HepG2 (cell line): ENCODE results near the gene TMEM167A. TPM values are rescaled to one million over a fixed set of nuclear protein-coding genes. Genes with fewer than 3 reads are reported as not detected.

Source experiments
- ATAC-seq: fragments of 200-7000 bp; cut with Tn5 transposase; 3 replicates; pipeline ENCODE4 v1.9.1; 2020; ENCODE audit warnings: mild to moderate bottlenecking, moderate library complexity
- BruUV-seq: library from RNA; stranded (reverse); fragments of 400-500 nt; replicated peaks from 2 replicates; lab custom pipeline; 2021; lab: Mats Ljungman, UMichigan
- CTCF ChIA-PET: fragments of 300-600 bp; formaldehyde crosslinking; extraction: SDS; loops from one replicate; lab custom pipeline; 2021; ENCODE audit warnings: low total read pairs, inconsistent platforms, low intra/inter-chr PET ratio; lab: Yijun Ruan, JAX
- POLR2A ChIA-PET: fragments of 350-600 bp; sonication (Branson Sonifier 250); formaldehyde crosslinking; loops from one replicate; lab custom pipeline; 2020; ENCODE audit warnings: antibody characterized with exemption, inconsistent platforms; lab: Yijun Ruan, JAX
- DNase-seq: peaks from one replicate; pipeline ENCODE4 v3.0.0-alpha.2; 2015; ENCODE audit warnings: low spot score
- FAIRE-seq: peaks from 3 replicates; lab custom pipeline; 2011; peaks lifted over from hg19 to GRCh38; lab: Jason Lieb, UNC
- H2AFZ ChIP-seq: one replicate; pipeline ENCODE4 v1.6.1; 2011; ENCODE audit warnings: low read length, inconsistent platforms
- H3K27ac ChIP-seq: fragments of 300-600 bp; 3 replicates; pipeline ENCODE4 v1.8.0; 2011; ENCODE audit warnings: mixed run types, mild to moderate bottlenecking, mixed read lengths, low read length, inconsistent platforms; ENCODE audit not compliant: insufficient read depth; ENCODE audit errors: extremely low read length
- H3K27me3 ChIP-seq, 2 experiments: fragments of 200-600 bp in 1 of 2; 2 replicates in 1 of 2; 3 replicates in 1 of 2; pipeline versions ENCODE4 v1.6.0 to v1.8.0; 2011; ENCODE audit warnings: low read length in 2 of 2, mild to moderate bottlenecking in 2 of 2, moderate library complexity in 2 of 2, inconsistent platforms in 1 of 2; ENCODE audit not compliant: insufficient read depth in 2 of 2, control insufficient read depth in 1 of 2
- H3K36me3 ChIP-seq, 2 experiments: fragments of 200-600 bp in 1 of 2; replicated peaks in 1 of 2; 2 replicates in 1 of 2; 3 replicates in 1 of 2; pipeline versions ENCODE4 v1.5.1 to v1.8.0; 2011; ENCODE audit warnings: low read length in 2 of 2, inconsistent platforms in 1 of 2; ENCODE audit not compliant: insufficient read depth in 2 of 2, control insufficient read depth in 1 of 2
- H3K4me1 ChIP-seq: 2 replicates; pipeline ENCODE4 v1.5.1; 2012; ENCODE audit warnings: low read length, inconsistent platforms; ENCODE audit not compliant: insufficient read depth
- H3K4me2 ChIP-seq: 2 replicates; pipeline ENCODE4 v1.6.0; 2011; ENCODE audit warnings: low read depth, low read length, inconsistent platforms
- H3K4me3 ChIP-seq, 3 experiments: fragments of 200-600 bp in 1 of 3; sonication (generic), shearing (Covaris generic) in 1 of 3; replicated peaks in 1 of 3; 2 replicates each; pipeline ENCODE4 v1.5.1; 2011 to 2016; ENCODE audit warnings: low read length in 3 of 3, inconsistent platforms in 2 of 3, low read depth in 2 of 3, mild to moderate bottlenecking in 2 of 3, control low read depth in 1 of 3, mixed read lengths in 1 of 3; ENCODE audit not compliant: insufficient read depth in 1 of 3
- H3K79me2 ChIP-seq: one replicate; pipeline ENCODE4 v1.6.1; 2011; ENCODE audit warnings: low read length, inconsistent platforms; ENCODE audit not compliant: insufficient read depth
- H3K9ac ChIP-seq: 2 replicates; pipeline ENCODE4 v1.6.0; 2011; ENCODE audit warnings: mild to moderate bottlenecking, low read depth, low read length, inconsistent platforms; ENCODE audit not compliant: insufficient read depth
- H3K9me3 ChIP-seq: 2 replicates; pipeline ENCODE4 v1.5.1; 2012; ENCODE audit warnings: mild to moderate bottlenecking, low read length
- H4K20me1 ChIP-seq: 2 replicates; pipeline ENCODE4 v1.6.0; 2011; ENCODE audit warnings: inconsistent platforms, mild to moderate bottlenecking, low read length, moderate library complexity; ENCODE audit not compliant: insufficient read depth
- ARNT ChIP-seq: fragments of 450-650 bp; IDR thresholded peaks from 2 replicates; pipeline ENCODE4 v1.6.1; 2017
- ATF7 ChIP-seq, 2 experiments: fragments of 450-650 bp in 1 of 2; sonication (generic) in 1 of 2; formaldehyde crosslinking in 1 of 2; IDR thresholded peaks; 2 replicates each; pipeline versions ENCODE4 v1.4.0 to v1.6.1; 2016 to 2020; ENCODE audit warnings: antibody characterized with exemption in 1 of 2, mild to moderate bottlenecking in 1 of 2, missing genetic modification reagents in 1 of 2
- SRSF1 ChIP-seq: fragments of 200-400 bp; formaldehyde crosslinking; optimal IDR thresholded peaks from 2 replicates; pipeline ENCODE3; 2017; ENCODE audit warnings: mild to moderate bottlenecking, low read depth, low read length, moderate library complexity
- ZNF160 ChIP-seq: sonication (generic); formaldehyde crosslinking; IDR thresholded peaks from 2 replicates; pipeline ENCODE4 v1.8.0; 2022; ENCODE audit warnings: mild to moderate bottlenecking, inconsistent platforms, missing genetic modification reagents
- ZNF850 ChIP-seq: sonication (generic); formaldehyde crosslinking; conservative IDR thresholded peaks from 2 replicates; pipeline ENCODE4 v1.9.0; 2021; ENCODE audit warnings: mild to moderate bottlenecking, missing genetic modification reagents
- WGBS: methylation state at CpG from one replicate; pipeline ENCODE4 v1.1.6; 2017; ENCODE audit warnings: low lambda C conversion rate; 5-methylcytosine and 5-hydroxymethylcytosine counted together
- in situ Hi-C: cut with HindIII; loops from 2 replicates; pipeline ENCODE4 v1.10.0; 2017; ENCODE audit warnings: low pct_unique_long_range_greater_than_20kb; ENCODE audit not compliant: extremely low pct_ligation_motif_present
- intact Hi-C: fragments of 100-400 bp; cut with micrococcal nuclease; formaldehyde crosslinking; loops from one replicate; pipeline ENCODE4 v1.10.0; 2022; ENCODE audit not compliant: unreplicated experiment
- polyA plus RNA-seq, 8 experiments: library from polyadenylated mRNA; depleted of rRNA in 3 of 8; stranded (reverse) in 7 of 8; unstranded in 1 of 8; fragments of >200 nt; fragmentation: Illumina TruSeq in 4 of 8; extraction: Trizol in 4 of 8; gene quantifications; 2 replicates each; pipeline versions ENCODE4 v1.2.1 to v1.2.3, GENCODE V29; 2011 to 2016; ENCODE audit warnings: low read depth in 4 of 8, missing spikeins in 1 of 8, mixed read lengths in 1 of 8; ENCODE audit not compliant: insufficient read depth in 1 of 8
- total RNA-seq, 5 experiments: library from RNA; depleted of rRNA; stranded (reverse); fragments of >200 nt; fragmentation: Illumina TruSeq; extraction: Trizol; gene quantifications; 2 replicates each; pipeline ENCODE4 v1.2.3, GENCODE V29; 2016; ENCODE audit warnings: low read depth in 1 of 5
- TF ChIP-seq, protein P1 (sequence below): sonication (generic); formaldehyde crosslinking; conservative IDR thresholded peaks from 2 replicates; pipeline ENCODE4 v1.8.0; 2022; ENCODE audit warnings: low read depth, missing genetic modification reagents
- TF ChIP-seq, protein P2 (sequence below): sonication (generic); formaldehyde crosslinking; IDR thresholded peaks from 2 replicates; pipeline ENCODE4 v1.8.1; 2022; ENCODE audit warnings: low read depth, mild to moderate bottlenecking, missing genetic modification reagents
- TF ChIP-seq, protein P3 (sequence below): sonication (generic); formaldehyde crosslinking; IDR thresholded peaks from 2 replicates; pipeline ENCODE4 v1.5.1; 2020; ENCODE audit warnings: mild to moderate bottlenecking, missing genetic modification reagents

Gene TMEM167A
- total and polyA plus RNA-seq, 2 of the 13 experiments (the other 11 are each of a cell fraction or from before 2014, with no cell fraction given), result 47.0 to 78.7 TPM

DNA sequence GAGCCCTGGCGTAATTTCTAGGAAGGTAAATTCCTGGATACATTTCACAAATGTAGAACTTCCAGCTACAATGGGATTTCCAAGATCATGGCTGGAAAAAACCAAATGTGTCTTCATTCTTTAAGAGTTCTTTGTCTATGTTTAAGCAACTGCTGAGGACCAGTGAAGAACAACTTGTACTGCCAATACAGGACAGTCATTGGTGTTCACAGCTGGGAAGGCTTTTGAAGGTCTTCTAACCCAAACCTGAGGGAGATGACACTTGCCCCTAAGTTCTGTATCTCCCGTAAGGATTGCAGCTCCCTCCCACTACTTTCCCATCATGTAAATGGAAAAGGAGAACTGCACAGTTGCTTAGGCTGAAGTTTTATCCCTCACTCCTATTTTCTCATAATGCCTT lies 28.4 kb downstream of the TMEM167A start (continued):
- TF ChIP-seq, protein P1, sequence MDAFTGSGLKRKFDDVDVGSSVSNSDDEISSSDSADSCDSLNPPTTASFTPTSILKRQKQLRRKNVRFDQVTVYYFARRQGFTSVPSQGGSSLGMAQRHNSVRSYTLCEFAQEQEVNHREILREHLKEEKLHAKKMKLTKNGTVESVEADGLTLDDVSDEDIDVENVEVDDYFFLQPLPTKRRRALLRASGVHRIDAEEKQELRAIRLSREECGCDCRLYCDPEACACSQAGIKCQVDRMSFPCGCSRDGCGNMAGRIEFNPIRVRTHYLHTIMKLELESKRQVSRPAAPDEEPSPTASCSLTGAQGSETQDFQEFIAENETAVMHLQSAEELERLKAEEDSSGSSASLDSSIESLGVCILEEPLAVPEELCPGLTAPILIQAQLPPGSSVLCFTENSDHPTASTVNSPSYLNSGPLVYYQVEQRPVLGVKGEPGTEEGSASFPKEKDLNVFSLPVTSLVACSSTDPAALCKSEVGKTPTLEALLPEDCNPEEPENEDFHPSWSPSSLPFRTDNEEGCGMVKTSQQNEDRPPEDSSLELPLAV (CRISPR knock-in tag), result no peak

DNA sequence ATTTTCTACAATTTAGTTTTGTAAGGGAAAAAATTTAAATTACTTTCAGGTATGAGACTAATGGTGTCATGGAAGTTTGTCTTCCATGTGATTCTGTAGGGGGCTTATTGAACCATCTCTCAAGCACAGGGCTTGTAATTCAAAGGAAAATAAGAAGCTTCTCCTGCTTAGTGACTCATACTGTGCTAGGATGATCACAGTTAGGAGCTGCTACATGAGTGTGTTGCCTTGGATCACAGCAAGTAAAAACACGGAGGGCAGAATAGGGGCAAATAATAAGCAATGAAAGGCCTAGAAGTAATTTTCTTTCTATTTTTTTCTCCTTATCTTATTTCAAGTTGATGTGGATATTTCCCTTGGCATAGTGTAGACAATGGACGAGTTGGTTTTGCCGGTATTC lies 28.9 kb downstream of the TMEM167A start:
- H4K20me1 ChIP-seq, result no peaks in the 10 kb centered on the region
- H2AFZ ChIP-seq, result no peak overlapping the region
- no peak overlapping the region for H3K27ac ChIP-seq
- POLR2A ChIA-PET, result no interaction called here
- no peak overlapping the region for H3K9ac ChIP-seq
- H3K9me3 ChIP-seq, result no peaks in the 10 kb centered on the region
- CTCF ChIA-PET, result no interaction called here
- H3K4me2 ChIP-seq, result no peak overlapping the region
- BruUV-seq, result no TSS peak
- ATAC-seq (no peak), DNase-seq (no peak), FAIRE-seq (no peak)
- H3K27me3 ChIP-seq, result no peaks in the 10 kb centered on the region
- intact Hi-C loops, result no loop called here
- WGBS, result 96% methylated on average over 3 of the region's 3 CpGs
- in situ Hi-C loops, result no loop called here
- H3K36me3 ChIP-seq, result no peaks in the 10 kb centered on the region
- H3K79me2 ChIP-seq, result no peaks in the 10 kb centered on the region
- TF ChIP-seq ZNF850 (CRISPR knock-in tag) (no peak), SRSF1 (no peak), ATF7 (IDR thresholded peaks at IDR 0.05) (no peak), ATF7 (CRISPR knock-in tag; IDR thresholded peaks at IDR 0.05) (no peak), ZNF160 (CRISPR knock-in tag) (no peak), ARNT (no peak)
- TF ChIP-seq, protein P2, sequence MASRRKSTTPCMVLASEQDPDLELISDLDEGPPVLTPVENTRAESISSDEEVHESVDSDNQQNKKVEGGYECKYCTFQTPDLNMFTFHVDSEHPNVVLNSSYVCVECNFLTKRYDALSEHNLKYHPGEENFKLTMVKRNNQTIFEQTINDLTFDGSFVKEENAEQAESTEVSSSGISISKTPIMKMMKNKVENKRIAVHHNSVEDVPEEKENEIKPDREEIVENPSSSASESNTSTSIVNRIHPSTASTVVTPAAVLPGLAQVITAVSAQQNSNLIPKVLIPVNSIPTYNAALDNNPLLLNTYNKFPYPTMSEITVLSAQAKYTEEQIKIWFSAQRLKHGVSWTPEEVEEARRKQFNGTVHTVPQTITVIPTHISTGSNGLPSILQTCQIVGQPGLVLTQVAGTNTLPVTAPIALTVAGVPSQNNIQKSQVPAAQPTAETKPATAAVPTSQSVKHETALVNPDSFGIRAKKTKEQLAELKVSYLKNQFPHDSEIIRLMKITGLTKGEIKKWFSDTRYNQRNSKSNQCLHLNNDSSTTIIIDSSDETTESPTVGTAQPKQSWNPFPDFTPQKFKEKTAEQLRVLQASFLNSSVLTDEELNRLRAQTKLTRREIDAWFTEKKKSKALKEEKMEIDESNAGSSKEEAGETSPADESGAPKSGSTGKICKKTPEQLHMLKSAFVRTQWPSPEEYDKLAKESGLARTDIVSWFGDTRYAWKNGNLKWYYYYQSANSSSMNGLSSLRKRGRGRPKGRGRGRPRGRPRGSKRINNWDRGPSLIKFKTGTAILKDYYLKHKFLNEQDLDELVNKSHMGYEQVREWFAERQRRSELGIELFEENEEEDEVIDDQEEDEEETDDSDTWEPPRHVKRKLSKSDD (CRISPR knock-in tag), result no peak
- TF ChIP-seq, protein P3, sequence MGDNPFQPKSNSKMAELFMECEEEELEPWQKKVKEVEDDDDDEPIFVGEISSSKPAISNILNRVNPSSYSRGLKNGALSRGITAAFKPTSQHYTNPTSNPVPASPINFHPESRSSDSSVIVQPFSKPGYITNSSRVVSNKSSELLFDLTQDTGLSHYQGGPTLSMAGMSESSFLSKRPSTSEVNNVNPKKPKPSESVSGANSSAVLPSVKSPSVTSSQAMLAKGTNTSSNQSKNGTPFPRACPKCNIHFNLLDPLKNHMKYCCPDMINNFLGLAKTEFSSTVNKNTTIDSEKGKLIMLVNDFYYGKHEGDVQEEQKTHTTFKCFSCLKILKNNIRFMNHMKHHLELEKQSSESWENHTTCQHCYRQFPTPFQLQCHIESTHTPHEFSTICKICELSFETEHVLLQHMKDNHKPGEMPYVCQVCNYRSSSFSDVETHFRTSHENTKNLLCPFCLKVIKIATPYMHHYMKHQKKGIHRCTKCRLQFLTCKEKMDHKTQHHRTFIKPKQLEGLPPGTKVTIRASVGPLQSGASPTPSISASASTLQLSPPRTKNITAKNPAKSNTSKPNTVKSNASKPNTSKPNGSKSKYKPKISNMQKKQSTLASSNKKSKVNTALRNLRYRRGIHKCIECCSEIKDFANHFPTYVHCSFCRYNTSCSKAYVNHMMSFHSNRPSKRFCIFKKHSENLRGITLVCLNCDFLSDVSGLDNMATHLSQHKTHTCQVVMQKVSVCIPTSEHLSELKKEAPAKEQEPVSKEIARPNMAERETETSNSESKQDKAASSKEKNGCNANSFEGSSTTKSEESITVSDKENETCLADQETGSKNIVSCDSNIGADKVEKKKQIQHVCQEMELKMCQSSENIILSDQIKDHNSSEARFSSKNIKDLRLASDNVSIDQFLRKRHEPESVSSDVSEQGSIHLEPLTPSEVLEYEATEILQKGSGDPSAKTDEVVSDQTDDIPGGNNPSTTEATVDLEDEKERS (CRISPR knock-in tag), result no peak
- H3K4me3 ChIP-seq, result no peak overlapping the region
- 0 out of 2 replicates have a peak, but pooled peaks cover under 1% of the 10 kb centered on the region for H3K4me1 ChIP-seq
